GM20000 (cell line): ENCODE results near the gene ARAP1.

Source experiments
- DNase-seq: peaks from one replicate; pipeline ENCODE4 v3.0.0; 2012; ENCODE audit warnings: low spot score
- CTCF ChIP-seq: IDR thresholded peaks from 2 replicates; pipeline ENCODE4 v1.5.1; 2012; ENCODE audit warnings: mild to moderate bottlenecking, control low read depth; ENCODE audit errors: extremely low read depth, missing control alignments

ARAP1 gene

DNA sequence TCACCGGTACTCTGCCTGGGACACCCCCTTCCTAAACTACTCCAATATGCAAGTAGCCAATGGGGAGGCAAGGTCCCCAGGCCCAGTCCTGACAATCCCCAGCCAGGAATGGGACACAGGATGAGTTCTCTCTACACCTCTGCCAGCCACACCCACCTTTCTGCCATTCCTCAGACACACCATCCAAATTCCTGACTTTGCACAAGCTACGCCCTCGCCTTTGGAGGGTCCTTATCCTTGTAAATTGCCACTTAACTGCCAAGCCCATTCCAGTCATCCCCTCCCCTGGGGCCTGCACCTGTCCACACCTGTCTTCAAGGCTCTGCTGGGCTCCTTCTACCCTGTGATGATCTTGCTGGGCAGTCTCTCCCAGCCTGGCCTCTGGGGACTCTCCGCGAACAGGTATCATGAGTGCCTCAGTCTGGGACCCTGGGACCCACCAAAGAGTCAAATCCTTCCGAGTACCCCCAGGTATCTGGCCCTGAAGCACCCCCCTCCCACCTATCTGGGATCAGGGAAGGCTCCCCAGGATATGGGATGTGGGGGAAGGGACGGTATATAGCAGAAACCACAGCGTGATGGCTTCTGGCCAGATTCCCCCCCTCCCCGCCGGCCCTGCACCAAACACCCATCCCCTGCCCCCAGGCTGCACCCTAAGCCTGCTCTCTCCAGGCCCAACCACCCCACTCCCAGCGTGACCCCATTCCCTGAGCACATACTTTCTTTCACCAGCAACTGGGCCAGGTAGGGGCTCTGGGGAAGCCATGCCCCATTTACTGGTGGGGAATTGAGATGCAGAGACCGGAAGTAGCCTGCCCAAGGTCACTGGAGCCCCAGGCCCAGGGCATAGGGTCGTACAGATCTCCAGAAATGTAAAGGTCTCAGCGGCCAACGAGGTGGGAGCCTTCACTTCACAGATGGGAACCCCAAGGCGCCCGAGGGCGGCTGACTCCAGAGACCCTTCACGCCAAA, 806 bp downstream of the ARAP1 start:
- peak; percentile 41 for DNase-seq
- TF ChIP-seq CTCF: no peak

DNA sequence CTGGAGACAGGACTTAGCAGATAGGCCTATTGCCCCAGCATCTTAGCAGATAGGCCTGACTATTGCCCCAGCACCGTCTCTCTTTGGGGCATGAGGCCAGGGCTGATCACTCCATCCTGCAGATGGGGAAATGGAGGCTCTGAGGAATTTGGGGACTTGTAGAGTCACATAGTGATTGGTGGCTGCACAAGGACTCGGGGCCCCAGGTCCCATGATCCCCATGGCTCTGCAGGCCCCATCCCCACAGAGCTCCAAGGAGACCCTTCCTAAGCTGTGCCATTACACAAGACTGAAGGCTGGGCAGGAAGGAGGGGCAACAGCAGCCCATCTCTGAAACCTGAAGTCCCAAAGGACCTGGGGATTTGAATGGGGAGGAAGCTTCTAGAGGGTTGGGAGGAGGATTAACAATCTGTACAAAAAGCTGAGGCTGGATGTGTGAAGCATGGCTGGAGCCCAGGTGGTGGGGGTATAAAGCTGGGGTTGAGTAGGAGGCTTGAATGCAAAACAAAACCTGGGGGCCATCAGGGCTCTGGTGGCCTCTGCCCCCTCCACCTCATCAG, 1.6 kb downstream of the ARAP1 start:
- TF ChIP-seq CTCF: no peak
- DNase-seq: no peak

- no peak for TF ChIP-seq CTCF
- DNase-seq: no peak
These were observed 2.1 kb downstream of the ARAP1 start for GRCh38 chr11:72750086-72750485.

- DNase-seq: no peak
- TF ChIP-seq CTCF: no peak
These were observed 4.8 kb downstream of the ARAP1 start for GRCh38 chr11:72747289-72747855.

GRCh38 chr11:72746821-72747220, 5.4 kb downstream of the ARAP1 start:
- no peak for DNase-seq

DNA sequence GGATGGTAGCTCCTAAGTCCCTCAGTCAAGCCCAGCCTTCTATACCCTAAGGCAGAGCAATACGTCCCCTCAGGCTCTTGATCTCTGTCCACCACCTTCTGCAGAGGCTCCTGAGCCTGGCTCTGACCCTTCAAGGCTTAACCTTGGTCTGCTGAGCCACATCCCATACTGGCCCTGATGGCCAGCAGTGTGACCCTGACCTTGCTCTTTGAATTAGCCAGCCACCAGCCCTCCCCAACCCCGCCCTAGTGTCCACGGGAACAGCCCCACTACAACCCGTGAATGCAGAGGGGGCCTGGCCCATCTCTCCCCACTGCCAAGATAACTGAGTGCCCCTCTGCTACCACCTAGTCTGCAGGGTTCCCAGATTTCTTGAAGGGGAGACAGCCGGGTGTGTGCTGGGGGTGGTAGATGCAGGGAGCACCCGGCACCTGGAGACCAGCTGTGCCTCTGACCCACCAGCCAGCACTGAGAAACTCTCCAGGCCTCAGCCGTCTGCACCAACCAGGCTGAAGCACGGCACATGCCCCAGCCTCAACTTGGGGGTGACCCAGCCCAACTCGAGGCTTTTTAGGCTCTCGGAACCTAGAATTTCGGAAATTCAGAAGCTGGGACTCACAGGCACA, 6.2 kb downstream of the ARAP1 start:
- no peak for DNase-seq
- no peak for TF ChIP-seq CTCF

More at GRCh38 chr11:72746821-72747220, 5.4 kb downstream of the ARAP1 start:
- TF ChIP-seq CTCF: no peak

DNA sequence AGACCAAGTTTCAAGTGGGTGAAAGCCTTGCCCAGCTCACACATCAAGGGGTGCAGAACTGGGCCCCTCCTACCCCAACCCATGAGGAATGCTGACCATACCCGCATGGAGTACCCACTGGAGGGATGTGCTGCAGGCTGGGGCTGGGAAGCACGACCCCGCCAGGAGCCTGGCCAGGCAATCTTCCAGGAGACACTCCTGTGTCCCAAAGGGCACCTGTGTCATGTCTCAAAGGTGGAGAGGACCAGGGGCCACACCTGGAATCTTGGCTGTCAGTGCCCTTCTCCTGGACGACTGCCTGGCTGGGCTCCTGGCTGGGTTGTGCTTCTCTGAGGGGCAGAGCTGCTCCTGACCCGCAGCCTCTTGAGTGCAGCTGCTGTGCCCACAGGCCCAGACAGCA, 6.7 kb downstream of the ARAP1 start:
- no peak for DNase-seq
- TF ChIP-seq CTCF: no peak
